NCI-H2081 (cell line): ENCODE data around the gene TMEM184B.
"Not testable (repeated sequence)": the region's sequence is repeated elsewhere in the genome, so short reads cannot be mapped to it uniquely, and the experiment has no call there.

Source experiments
- DNase-seq, 2 experiments: peaks; one replicate each; lab custom pipeline; 2025; lab: John Stamatoyannopoulos, UW

The TMEM184B gene

DNA sequence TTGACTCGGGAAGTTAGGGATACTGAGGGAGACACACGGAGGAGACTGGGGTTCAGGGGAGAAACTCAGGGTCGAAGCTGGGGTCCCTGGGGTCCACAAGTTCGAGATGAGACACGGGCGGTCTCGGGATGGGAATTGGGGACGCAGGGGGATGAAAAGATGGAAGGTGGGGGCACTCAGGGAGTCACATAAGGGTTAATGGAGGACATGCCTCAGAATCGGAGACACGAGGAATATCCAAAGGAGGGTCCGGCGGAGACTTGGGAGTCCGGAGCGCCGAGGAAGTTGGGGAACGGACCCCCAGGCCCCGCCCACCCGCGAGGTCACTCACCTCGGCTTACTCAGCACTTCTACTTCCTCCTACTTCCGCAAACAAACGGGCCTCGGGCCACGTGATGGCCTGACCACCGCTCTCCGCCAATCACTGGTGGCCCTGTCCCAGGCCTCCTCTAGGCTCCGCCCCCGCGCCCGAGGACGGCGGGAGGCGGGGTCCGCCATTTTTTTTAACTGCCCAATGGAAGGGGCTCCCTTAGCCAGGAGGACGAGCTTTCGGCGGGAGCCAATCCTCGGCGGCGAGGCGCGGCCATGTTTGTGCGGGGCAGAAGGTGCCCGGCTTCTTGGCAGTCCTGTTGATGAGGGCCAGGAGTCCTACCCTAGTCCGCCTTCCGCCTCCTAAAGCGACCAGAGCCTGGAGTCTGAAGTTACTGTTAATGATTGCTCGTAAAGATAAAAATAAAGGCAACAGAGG is 91.2 kb downstream of the TMEM184B start, which contains the start of gene PLA2G6:
PLA2G6 (minus strand) TSS at position 378 of the 748 bp plus-strand sequence. CDS start 12,404 bp downstream, outside the sequence.
- DNase-seq: peak; percentile 94 to 97

DNA sequence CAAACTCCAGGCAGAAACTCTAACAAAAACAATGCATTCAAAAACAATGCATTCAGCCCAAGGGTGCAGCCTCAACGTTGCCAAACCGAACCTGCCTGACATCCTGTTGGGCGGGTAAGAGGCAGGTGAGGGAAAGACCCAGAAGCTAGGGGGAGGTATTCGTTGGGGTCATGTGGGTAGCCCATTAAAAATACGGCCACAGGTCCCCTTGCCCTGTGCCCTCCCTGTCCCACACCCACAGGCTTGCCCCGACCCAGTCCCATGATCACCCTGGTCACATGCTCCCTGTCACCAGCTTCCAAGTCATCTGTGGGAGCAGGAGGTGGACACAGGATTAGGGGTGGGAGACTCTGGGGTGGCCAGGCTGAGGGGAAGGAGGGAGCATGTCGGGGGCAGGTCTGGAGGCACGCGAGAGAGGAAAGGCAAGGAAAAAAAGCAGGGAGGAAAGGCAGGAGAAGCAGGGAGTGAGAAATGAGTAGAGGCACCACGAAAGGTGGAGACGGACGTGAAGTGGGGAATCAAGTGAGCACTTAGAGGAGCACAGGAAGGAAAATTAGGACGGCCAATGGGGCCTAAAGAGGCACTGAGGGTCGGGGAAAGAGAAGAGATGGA is 91.9 kb downstream of the TMEM184B start:
- no peak for DNase-seq

DNA sequence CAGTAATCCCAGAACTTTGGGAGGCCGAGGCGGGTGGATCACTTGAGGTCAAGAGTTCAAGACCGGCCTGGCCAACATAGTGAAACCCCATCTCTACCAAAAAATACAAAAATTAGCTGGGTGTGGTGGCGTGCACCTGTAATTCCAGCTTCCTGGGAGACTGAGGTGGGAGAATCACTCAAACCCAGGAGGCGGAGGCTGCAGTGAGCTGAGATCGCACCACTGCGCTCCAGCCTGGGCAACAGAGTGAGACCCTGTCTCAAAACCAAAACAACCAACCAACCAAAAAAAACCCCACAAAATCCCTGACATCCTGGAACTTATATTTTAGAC is 94.2 kb downstream of the TMEM184B start:
- DNase-seq: not testable (repeated sequence)

DNA sequence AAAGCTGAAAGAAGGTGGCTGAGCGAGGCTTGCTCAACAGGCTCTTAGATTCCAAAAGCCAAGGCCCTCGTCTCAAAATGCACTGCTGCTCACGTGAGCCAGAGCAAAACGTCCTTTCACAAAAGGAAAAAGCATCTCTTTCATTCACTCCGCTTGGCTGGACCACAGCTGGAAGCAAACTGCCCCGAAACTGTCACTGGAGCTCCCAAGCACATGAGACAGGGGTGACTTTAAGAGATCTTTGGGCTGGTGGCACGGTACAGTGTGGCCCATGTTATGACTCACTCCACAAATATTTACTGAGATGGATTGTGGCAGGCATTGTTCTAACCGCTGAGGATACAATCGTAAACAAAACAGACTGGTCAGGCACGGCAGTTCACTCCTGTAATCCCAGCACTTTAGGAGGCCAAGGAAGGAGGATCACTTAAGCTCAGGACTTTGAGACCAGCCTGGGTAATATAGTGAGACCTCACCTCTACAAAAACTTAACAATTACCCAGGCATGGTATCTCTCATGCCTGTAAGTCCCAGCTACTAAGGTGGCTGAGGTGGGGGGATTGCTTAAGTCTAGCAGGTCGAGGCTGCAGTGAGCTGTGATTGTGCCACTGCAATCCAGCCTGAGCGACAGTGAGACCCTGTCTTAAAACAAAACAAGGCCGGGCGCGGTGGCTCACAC is 94.7 kb downstream of the TMEM184B start:
- DNase-seq: peak in 1 of 2 experiments; percentile 21

DNA sequence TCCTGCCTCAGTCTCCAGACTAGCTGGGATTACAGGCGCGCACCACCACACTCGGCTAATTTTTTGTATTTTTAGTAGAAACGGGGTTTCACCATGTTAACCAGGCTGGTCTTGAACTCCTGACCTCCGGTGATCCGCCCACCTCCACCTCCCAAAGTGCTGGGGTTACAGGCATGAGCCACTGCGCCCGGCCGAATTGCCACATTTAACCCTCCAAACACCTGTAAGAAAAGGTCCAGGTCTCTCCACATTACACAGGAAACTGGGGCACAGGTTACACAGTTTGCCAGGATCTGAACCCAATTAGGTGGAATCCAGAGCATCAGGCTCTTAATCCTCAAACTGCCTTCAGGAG is 95.3 kb downstream of the TMEM184B start:
- DNase-seq: not testable (repeated sequence)

DNA sequence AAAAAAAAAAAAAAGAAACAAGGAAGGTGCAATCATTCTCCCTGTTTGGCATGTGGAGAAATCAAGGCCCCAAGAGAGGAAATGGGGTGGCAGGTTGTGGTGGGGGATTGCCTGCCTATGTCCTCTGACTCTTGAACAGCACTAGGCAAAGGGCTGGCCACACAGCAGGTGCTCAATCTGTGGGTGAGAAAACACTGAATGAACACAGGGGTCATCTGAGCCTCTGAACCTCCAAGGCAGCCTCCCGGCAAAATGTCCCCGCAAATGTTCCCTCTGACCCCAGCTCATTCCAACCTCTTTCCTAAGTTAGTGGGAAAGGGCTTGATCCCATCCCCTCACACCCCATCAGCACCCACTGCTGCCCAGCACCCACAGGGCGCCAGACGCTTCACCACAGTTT is 95.8 kb downstream of the TMEM184B start:
- DNase-seq: no peak

DNA sequence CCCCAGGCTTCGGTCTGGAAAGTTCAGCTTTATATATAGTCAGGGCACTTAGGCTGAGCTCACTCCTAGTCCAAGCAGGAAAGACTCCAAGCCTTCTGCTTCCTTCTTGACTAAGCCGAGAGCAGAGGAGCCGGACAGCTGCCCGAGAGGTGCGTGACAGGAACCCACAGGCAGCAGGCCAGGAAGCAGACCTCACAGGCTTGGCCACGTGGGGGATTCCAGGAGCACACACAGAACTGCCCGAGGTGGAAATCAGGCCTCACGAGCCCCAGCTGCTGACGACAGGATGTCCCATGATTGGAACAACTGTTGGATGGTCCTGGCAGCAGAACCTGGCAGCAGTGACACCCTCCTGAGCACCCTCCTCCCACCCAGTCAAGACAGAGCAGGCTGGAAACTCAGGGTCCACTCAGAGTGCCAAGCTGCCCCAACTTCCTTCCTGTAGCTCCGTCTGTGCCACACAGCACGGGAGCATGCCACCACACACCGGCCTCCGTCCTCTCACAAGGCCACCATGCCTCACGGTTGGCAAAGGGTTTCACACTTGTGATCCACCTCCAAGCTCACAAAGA is 96.6 kb downstream of the TMEM184B start:
- no peak for DNase-seq

DNA sequence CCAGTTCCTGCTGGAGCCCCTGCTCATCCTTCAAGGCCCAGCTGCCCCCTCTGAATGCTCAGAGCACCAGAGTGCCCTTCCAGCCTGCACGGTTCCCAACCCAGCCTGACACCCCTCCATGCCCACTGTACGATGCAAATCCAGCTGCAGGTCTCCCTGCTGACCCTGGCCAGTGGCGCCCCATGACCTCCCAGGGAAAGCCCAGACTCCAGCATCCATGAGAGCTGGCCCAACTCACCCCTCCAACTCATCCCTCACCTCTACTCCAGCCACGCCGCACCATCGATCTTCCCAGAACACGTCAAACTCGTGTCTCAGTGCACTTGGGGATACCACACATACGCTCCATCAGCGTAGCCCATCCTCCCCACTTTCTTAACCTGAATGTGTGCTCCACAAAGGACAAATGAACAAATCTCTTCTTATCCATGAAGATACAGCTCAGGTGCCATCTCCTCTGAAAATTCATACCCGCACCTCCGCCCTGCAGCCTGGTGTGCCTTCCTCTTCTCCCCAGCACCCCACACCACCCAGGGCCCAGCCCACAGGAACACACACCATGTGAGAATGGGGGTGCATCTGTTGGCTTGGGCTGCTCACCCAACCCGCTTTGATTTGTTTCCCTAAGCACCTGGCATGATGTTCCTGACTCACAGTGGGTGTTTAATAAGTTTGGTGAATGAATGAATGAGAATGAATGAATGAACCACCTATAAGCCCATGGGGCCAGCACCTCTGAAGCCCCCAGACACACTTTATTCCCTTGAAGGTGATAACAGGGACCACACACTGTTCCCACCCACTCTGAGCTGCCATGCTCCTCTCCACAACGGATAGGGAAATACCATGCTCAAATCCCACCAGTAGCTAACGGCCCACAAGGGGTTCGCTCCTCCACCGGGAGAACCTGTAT is 97.3 kb downstream of the TMEM184B start:
- no peak for DNase-seq

DNA sequence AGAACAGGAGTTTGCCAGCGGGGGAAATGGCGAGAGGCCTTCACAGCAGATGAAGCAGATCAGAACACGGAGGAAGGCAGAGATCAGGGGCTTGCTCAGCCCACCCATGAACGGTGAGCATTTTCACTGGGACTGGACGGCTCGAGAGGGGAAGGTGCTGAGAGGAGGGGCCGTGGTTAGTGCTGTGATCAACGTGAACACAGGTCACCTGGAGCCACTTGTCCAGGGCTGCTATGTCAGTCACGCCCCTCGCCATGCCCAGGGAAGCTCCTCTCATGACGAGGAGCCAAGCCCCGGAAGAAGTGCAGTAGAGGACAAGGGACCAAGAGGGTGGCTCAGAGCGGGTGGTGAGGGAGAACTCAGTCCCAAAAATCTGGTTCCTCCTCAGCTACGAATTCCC is 98.2 kb downstream of the TMEM184B start:
- DNase-seq: no peak

DNA sequence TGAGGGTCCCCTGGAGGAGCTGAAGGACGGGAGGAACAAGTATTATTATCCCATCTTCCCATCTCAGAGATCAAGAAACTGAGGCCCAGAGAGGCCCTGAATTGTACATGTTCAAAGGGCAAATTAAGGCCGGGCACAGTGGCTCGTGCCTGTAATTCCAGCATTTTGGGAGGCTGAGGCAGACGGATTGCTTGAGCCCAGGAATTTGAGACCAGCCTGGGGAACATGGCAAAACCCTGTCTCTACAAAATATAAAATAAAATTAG is 99.2 kb downstream of the TMEM184B start:
- no peak for DNase-seq

DNA sequence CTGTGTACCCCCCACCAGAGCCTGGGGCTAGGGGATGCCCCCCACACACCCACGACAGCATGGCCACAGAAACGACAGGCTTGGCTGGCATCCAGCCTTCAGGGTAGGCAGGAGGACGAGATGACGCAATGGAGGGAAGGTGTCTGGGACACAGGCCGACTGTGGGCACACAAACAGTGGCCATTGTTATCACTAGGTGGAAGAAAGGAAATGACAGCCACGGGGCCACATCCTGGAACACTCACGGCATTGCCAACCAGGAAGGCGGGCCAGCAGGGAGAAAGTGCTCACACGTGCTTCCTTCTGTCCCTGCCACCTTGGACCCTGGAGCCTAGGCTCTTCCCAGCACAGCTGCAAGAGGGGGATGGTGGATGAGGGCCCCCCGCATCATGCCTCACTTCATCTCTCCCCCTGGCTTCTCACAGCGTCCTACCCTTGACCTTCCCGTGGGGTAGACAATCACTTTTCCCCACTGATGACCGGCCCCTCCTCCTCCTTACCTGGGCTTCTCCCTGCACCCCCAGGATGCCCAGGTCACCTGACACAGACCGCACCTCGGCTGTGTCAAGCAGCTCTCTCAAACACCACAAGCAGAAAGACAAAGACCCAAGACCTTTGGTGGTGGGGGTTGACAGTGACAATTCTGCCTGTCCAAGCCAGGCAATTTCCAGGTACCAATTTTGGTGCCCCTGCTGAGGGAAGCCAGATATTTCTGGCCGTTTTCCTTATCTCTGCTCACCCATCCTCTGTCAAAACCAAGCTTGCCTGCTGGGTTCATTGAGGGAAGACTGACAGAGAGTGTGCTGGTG is 99.8 kb downstream of the TMEM184B start:
- peak in 1 of 2 experiments; percentile 36 for DNase-seq

DNA sequence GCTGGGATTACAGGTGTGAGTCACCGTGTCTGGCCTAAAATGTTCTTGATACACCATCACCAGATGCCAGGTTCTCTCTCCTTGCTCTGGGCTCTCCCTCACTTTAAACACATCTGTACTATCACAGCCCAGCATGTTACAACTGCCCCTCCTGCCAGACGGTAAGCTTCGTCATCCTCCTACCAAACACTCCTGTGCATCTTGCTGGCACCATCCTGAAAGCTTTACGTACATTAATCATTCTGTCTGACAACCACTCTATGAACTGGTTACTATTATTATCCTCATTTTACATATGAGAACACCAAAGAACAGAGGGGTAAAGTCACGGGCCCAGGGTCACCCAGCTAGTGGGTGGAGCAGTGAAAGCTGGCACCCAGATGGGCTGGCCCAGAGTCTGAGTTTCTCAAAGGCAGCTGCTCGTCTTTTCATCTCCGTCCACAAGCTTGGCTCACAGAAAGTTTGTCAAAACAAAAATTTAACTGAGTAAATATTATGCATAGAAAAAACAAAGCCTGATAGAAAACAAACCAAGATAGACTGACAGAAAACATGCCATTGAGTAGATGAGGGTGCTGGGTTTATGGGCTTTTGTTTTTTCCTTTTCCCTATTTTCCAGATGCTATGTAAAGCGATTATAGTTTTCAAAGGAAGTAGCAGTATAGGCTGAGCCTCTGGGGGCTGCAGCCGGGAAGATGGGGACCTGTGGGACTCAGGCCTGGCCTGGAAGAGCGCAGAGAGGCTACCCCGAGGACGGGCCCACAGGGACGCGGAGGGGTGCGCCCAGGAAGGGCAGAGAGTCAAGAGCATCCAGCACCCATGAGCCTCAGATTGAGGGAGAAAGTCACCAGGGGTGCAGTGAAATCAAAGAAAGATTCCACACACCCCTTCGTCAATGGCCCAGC is 100.6 kb downstream of the TMEM184B start:
- no peak for DNase-seq

DNA sequence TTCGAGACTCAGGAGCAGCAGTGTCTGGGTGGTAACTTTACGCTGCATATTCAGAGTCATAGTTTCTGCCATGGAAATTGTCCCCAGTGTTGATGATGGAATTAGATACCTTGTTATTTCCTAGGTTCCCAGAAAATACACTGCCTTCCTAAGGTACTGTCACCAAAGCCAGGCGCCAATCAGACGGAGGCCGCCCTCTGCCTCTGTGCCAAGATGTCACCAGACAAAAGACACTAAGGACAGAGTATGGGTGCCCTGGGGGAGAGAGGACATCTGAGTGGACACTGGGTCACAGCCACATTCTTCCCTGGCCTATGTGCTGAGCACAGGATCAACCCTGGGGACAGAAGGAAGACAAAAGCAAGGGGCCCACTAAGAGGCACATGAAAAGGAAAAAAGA is 102.3 kb downstream of the TMEM184B start:
- no peak for DNase-seq
